Activated CD4-positive, alpha-beta memory T cell treated with anti-CD3 and anti-CD28 coated beads for 36 hours (primary cell): ENCODE data around the gene KCNJ5. TPM values are rescaled to one million over a fixed set of nuclear protein-coding genes. Genes with fewer than 3 reads are reported as not detected.

Experiments used
- CTCF ChIA-PET: fragments of 350-600 bp; sonication (Branson Sonifier 250); formaldehyde crosslinking; loops from one replicate; lab custom pipeline; 2021; ENCODE audit warnings: antibody characterized with exemption, inconsistent platforms; lab: Charles Lee
- POLR2A ChIA-PET: fragments of 350-600 bp; sonication (Branson Sonifier 250); formaldehyde crosslinking; loops from one replicate; lab custom pipeline; 2021; ENCODE audit warnings: antibody characterized with exemption; lab: Charles Lee
- DNase-seq: peaks from one replicate; pipeline ENCODE4 v3.0.0-alpha.2; 2020
- H3K27ac Mint-ChIP-seq: one replicate; pipeline ENCODE4 v1.8.0; 2021; ENCODE audit warnings: mixed read lengths
- H3K27me3 Mint-ChIP-seq: one replicate; pipeline ENCODE4 v1.8.0; 2021; ENCODE audit warnings: mixed read lengths
- H3K36me3 Mint-ChIP-seq: one replicate; pipeline ENCODE4 v1.8.0; 2021; ENCODE audit warnings: mixed read lengths
- H3K4me1 Mint-ChIP-seq: one replicate; pipeline ENCODE4 v1.8.0; 2021; ENCODE audit warnings: low read depth, mixed read lengths
- H3K4me3 Mint-ChIP-seq: one replicate; pipeline ENCODE4 v1.8.0; 2021; ENCODE audit warnings: mild to moderate bottlenecking, mixed read lengths
- H3K9me3 Mint-ChIP-seq: one replicate; pipeline ENCODE4 v1.8.0; 2021; ENCODE audit warnings: mixed read lengths
- intact Hi-C: fragments of 100-400 bp; cut with micrococcal nuclease; formaldehyde crosslinking; loops from one replicate; pipeline ENCODE4 v1.15.1; 2023
- total RNA-seq, 2 experiments: library from RNA; stranded (reverse); gene quantifications; one replicate each; pipeline ENCODE4 v1.2.3, GENCODE V29; 2021

Gene KCNJ5
- total RNA-seq, 2 experiments from 2014 or later, result not detected

DNA sequence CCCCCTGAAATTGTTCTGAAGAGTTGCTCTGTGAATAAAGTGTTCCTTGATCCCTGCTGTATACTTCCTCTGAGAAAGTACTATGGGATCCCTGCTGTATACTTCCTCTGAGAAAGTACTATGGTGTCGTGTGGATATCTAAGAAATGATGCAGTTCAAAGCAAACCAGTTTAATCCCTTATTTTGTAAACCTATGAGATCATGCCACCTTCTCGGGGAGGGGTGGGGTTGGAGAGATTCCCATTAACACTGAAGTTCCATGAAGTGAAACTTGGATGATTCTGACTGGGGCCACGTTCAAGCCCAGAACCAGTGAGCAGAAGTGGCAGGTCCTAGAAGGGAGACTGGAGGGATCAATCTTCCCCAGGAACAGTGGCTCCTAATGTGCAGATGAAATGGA, 64.5 kb downstream of the KCNJ5 start:
- intact Hi-C loops, result loop anchor here (1.0 to 5.0 kb wide), 2 partner anchors 71 to 923 kb away; no protein-coding TSS in a partner anchor
- CTCF ChIA-PET, result interaction anchor here (0.6 to 10.5 kb wide), 16 partner anchors 12 to 1112 kb away, joined by 3 to 243 read pairs (median 5); no protein-coding TSS in a partner anchor
- peaks cover 14% of the 10 kb centered on the region for H3K27me3 Mint-ChIP-seq
- no peaks in the 10 kb centered on the region for H3K36me3 Mint-ChIP-seq
- no peak overlapping the region for H3K27ac Mint-ChIP-seq
- peaks cover 2% of the 10 kb centered on the region for H3K4me1 Mint-ChIP-seq
- POLR2A ChIA-PET, result no interaction called here
- H3K4me3 Mint-ChIP-seq, result no peak overlapping the region
- no peaks in the 10 kb centered on the region for H3K9me3 Mint-ChIP-seq
- no peak for DNase-seq

DNA sequence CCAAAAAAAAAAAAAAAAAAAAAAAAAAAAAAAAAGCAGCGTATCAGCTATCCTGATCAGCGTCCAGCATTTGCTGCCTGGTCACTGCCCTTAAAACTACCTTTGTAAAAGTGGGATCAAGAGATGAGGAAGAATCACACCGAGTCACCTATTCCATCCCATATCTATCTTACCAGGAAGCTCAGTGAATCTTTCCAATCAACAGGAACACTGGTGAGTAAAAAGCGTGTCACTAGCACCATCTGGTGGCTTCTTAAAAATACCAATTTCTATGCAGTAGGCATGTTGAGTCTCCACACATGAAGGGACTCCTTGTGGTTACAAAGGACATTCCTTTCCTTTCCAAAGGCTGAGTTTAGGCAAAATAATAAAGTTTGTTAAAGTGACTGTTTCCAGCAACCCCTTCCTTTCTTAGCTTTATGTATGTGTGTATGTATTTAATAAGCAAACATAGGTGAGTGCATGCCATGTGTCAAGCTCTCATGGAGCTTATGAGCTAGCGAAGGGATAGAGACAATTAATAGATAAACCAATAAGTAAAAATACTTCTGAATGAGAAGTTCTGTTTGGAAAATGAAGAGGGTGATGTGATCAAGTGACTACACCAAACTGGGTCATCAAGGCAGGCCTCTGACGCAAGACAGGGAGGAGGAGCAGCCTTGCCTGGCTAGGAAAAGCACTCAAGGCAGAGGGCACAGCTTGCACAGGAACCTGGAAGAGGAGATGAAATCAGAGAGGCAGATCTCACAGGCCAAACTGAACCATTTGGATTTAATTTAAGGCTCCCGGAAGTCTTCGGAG, 65.4 kb downstream of the KCNJ5 start:
- H3K27ac Mint-ChIP-seq, result no peak overlapping the region
- POLR2A ChIA-PET, result no interaction called here

GRCh38 chr11:128957202-128957482, 66.0 kb downstream of the KCNJ5 start:
- DNase-seq, result no peak
- intact Hi-C loops, result loop anchor here (5.0 kb wide), 1 partner anchor 925 kb away; no protein-coding TSS in a partner anchor
- Mint-ChIP-seq H3K9me3 (no peaks in the 10 kb centered on the region), H3K36me3 (no peaks in the 10 kb centered on the region), H3K27me3 (peaks cover 15% of the 10 kb centered on the region), H3K4me1 (peaks cover 2% of the 10 kb centered on the region), H3K27ac (no peak overlapping the region), H3K4me3 (no peak overlapping the region)
- ChIA-PET CTCF (interaction anchor here (0.6 to 10.5 kb wide), 25 partner anchors 8 to 797 kb away, joined by 3 to 243 read pairs (median 4); partner anchors contain the start of gene KCNJ5), POLR2A (no interaction called here)

More for the DNA sequence above, 65.4 kb downstream of the KCNJ5 start:
- Mint-ChIP-seq H3K27me3 (peaks cover 15% of the 10 kb centered on the region), H3K36me3 (no peaks in the 10 kb centered on the region), H3K9me3 (no peaks in the 10 kb centered on the region), H3K4me3 (no peak overlapping the region), H3K4me1 (peaks cover 2% of the 10 kb centered on the region)
- DNase-seq, result no peak
- CTCF ChIA-PET, result interaction anchor here (0.6 to 10.5 kb wide), 36 partner anchors 8 to 1113 kb away, joined by 3 to 243 read pairs (median 4); partner anchors contain the start of gene KCNJ5
- intact Hi-C loops, result loop anchor here (1.0 to 5.0 kb wide), 2 partner anchors 72 to 924 kb away; no protein-coding TSS in a partner anchor

DNA sequence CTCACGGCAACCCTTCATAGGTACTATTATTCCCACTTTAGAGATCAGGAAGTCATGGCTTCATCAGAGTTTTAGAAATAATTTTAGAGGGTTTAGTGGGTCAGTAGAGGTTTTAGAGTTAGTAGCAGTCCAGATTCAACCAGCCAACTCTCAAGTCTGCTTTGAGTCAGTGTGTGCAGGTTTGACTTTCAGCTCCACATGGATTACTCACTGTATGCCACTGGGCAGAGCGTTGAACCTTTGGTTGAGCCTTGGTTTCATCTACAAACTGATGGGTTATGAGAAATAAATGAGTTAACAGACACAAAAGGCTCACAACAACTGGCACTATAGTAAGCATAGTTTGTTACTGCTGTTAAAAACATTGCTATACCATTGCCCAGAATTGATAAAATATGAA, 70.5 kb downstream of the KCNJ5 start:
- Mint-ChIP-seq H3K4me3 (no peak overlapping the region), H3K27ac (no peak overlapping the region), H3K27me3 (peaks cover 7% of the 10 kb centered on the region), H3K36me3 (no peaks in the 10 kb centered on the region), H3K4me1 (peaks cover 29% of the 10 kb centered on the region), H3K9me3 (no peaks in the 10 kb centered on the region)
- intact Hi-C loops, result loop anchor here (5.0 to 10.0 kb wide), 2 partner anchors 371 to 807 kb away; no protein-coding TSS in a partner anchor
- POLR2A ChIA-PET, result no interaction called here
- CTCF ChIA-PET, result interaction anchor here (1.1 to 1.8 kb wide), 2 partner anchors 77 to 78 kb away, joined by 3 to 4 read pairs; no protein-coding TSS in a partner anchor
- DNase-seq, result peak; percentile 15

GRCh38 chr11:128962896-128963295, 71.7 kb downstream of the KCNJ5 start:
- intact Hi-C loops, result loop anchor here (5.0 to 10.0 kb wide), 2 partner anchors 369 to 808 kb away; no protein-coding TSS in a partner anchor
- POLR2A ChIA-PET, result interaction anchor here (0.6 kb wide), 1 partner anchor 1063 kb away, joined by 6 read pairs; no protein-coding TSS in a partner anchor
- Mint-ChIP-seq H3K27ac (no peak overlapping the region), H3K36me3 (no peaks in the 10 kb centered on the region), H3K9me3 (no peaks in the 10 kb centered on the region), H3K4me3 (no peak overlapping the region), H3K4me1 (peaks cover 29% of the 10 kb centered on the region), H3K27me3 (peaks cover 4% of the 10 kb centered on the region)
- CTCF ChIA-PET, result interaction anchor here (1.8 kb wide), 1 partner anchor 79 kb away, joined by 4 read pairs; no protein-coding TSS in a partner anchor
- DNase-seq, result no peak

- H3K9me3 Mint-ChIP-seq, result no peaks in the 10 kb centered on the region
- peaks cover 29% of the 10 kb centered on the region for H3K4me1 Mint-ChIP-seq
- no peak overlapping the region for H3K4me3 Mint-ChIP-seq
- H3K27ac Mint-ChIP-seq, result no peak overlapping the region
- intact Hi-C loops, result loop anchor here (5.0 to 10.0 kb wide), 2 partner anchors 368 to 809 kb away; no protein-coding TSS in a partner anchor
- CTCF ChIA-PET, result interaction anchor here (1.5 kb wide), 1 partner anchor 79 kb away, joined by 10 read pairs; no protein-coding TSS in a partner anchor
- H3K36me3 Mint-ChIP-seq, result no peaks in the 10 kb centered on the region
- POLR2A ChIA-PET, result interaction anchor here (0.6 kb wide), 1 partner anchor 1062 kb away, joined by 6 read pairs; no protein-coding TSS in a partner anchor
- H3K27me3 Mint-ChIP-seq, result peaks cover 4% of the 10 kb centered on the region
- no peak for DNase-seq
These were observed 72.7 kb downstream of the KCNJ5 start for GRCh38 chr11:128963744-128964325.

- no peaks in the 10 kb centered on the region for H3K9me3 Mint-ChIP-seq
- H3K4me3 Mint-ChIP-seq, result no peak overlapping the region
- ChIA-PET CTCF (interaction anchor here (1.5 kb wide), 1 partner anchor 80 kb away, joined by 10 read pairs; no protein-coding TSS in a partner anchor), POLR2A (no interaction called here)
- DNase-seq, result no peak
- H3K27ac Mint-ChIP-seq, result no peak overlapping the region
- H3K4me1 Mint-ChIP-seq, result peaks cover 29% of the 10 kb centered on the region
- H3K36me3 Mint-ChIP-seq, result no peaks in the 10 kb centered on the region
- intact Hi-C loops, result loop anchor here (5.0 to 10.0 kb wide), 2 partner anchors 368 to 810 kb away; no protein-coding TSS in a partner anchor
- peaks cover 2% of the 10 kb centered on the region for H3K27me3 Mint-ChIP-seq
These were observed 73.3 kb downstream of the KCNJ5 start for GRCh38 chr11:128964463-128964930.

DNA sequence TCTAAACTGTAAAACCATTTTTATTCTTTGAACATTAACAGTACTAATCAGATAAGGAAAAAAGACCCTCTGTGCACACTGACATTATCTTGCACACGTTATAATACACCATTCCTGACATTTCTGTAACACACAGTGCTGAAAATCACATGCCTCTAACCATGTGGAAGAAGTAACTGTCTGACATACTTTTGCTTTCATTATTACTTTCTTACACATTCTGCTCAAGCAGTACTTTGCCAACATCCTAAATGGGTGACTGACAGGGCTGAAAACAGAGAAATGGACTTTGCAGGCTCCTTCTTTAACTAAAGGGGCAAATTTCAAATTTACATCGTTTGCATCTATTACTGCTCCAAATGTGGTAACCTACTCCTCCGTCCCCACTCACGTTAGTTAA, 74.3 kb downstream of the KCNJ5 start:
- peaks cover 2% of the 10 kb centered on the region for H3K27me3 Mint-ChIP-seq
- no peak overlapping the region for H3K4me3 Mint-ChIP-seq
- ChIA-PET CTCF (no interaction called here), POLR2A (no interaction called here)
- no peak for DNase-seq
- intact Hi-C loops, result loop anchor here (10.0 kb wide), 1 partner anchor 811 kb away; no protein-coding TSS in a partner anchor
- no peaks in the 10 kb centered on the region for H3K36me3 Mint-ChIP-seq
- H3K9me3 Mint-ChIP-seq, result no peaks in the 10 kb centered on the region
- peaks cover 30% of the 10 kb centered on the region for H3K4me1 Mint-ChIP-seq
- H3K27ac Mint-ChIP-seq, result no peak overlapping the region

DNA sequence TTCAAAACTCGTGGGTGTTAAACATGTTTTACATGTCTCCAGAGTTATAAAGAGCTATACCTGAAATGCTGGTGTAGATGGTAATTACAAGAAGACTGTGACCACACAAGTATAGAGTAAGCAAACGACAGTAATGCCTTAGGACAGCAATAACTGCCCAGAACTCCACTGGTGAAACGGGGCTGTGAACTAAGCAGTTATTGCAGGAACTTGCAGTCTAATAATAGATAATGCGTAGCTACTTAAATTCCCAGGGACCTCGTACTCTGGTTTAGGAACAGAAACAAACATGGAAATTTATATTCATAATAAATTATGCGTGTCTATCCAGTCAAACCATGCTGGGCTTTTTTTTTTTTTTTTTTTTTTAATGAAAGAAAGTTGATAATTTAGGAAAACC, 76.4 kb downstream of the KCNJ5 start:
- intact Hi-C loops, result loop anchor here (10.0 kb wide), 1 partner anchor 813 kb away; no protein-coding TSS in a partner anchor
- peaks cover 34% of the 10 kb centered on the region for H3K4me1 Mint-ChIP-seq
- no peak overlapping the region for H3K4me3 Mint-ChIP-seq
- no peak overlapping the region for H3K27ac Mint-ChIP-seq
- no peak for DNase-seq
- CTCF ChIA-PET, result interaction anchor here (0.9 to 1.6 kb wide), 2 partner anchors 11 to 83 kb away, joined by 4 to 7 read pairs; no protein-coding TSS in a partner anchor
- no peaks in the 10 kb centered on the region for H3K27me3 Mint-ChIP-seq
- no peaks in the 10 kb centered on the region for H3K9me3 Mint-ChIP-seq
- POLR2A ChIA-PET, result no interaction called here
- H3K36me3 Mint-ChIP-seq, result no peaks in the 10 kb centered on the region

DNA sequence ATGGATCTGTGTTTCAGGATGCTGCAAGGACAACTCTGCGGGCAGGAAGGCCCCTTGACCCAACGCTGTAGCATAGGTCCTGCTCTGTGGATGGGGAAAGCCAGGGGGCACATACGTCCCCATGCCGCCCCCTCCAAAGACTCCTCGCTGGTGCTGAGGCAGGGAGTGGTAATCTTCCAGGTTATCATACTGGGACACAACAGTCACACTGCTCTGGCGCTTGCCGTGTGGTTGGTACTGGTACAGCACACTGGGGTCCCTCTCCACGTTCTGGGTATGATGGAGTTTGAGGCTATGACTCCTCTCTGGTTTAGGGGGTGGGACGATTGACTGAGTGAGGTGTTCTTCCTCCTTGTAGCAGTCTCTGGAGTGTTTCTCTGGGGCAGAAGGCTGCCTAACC, 77.8 kb downstream of the KCNJ5 start:
- intact Hi-C loops, result loop anchor here (10.0 kb wide), 1 partner anchor 814 kb away; no protein-coding TSS in a partner anchor
- H3K27me3 Mint-ChIP-seq, result no peaks in the 10 kb centered on the region
- CTCF ChIA-PET, result no interaction called here
- H3K36me3 Mint-ChIP-seq, result no peaks in the 10 kb centered on the region
- no peak for DNase-seq
- no peak overlapping the region for H3K4me3 Mint-ChIP-seq
- no peaks in the 10 kb centered on the region for H3K9me3 Mint-ChIP-seq
- POLR2A ChIA-PET, result no interaction called here
- no peak overlapping the region for H3K27ac Mint-ChIP-seq
- H3K4me1 Mint-ChIP-seq, result peaks cover 23% of the 10 kb centered on the region
